MM.1S (cell line): Measurements from ENCODE around the gene TRPM8.

ENCODE experiments used
- EZH2 ChIP-seq: fragments of 300-600 bp; sonication (generic); optimal IDR thresholded peaks from 2 replicates; pipeline ENCODE3; 2017; ENCODE audit warnings: low read depth, mild to moderate bottlenecking, antibody characterized with exemption, low read length, mixed read lengths
- TF ChIP-seq, protein P1 (sequence below): fragments of 300-600 bp; sonication (generic); IDR thresholded peaks from 2 replicates; pipeline ENCODE4 v1.5.1; 2016; ENCODE audit warnings: antibody characterized with exemption, low read length, mixed read lengths

- TF ChIP-seq, protein P1, sequence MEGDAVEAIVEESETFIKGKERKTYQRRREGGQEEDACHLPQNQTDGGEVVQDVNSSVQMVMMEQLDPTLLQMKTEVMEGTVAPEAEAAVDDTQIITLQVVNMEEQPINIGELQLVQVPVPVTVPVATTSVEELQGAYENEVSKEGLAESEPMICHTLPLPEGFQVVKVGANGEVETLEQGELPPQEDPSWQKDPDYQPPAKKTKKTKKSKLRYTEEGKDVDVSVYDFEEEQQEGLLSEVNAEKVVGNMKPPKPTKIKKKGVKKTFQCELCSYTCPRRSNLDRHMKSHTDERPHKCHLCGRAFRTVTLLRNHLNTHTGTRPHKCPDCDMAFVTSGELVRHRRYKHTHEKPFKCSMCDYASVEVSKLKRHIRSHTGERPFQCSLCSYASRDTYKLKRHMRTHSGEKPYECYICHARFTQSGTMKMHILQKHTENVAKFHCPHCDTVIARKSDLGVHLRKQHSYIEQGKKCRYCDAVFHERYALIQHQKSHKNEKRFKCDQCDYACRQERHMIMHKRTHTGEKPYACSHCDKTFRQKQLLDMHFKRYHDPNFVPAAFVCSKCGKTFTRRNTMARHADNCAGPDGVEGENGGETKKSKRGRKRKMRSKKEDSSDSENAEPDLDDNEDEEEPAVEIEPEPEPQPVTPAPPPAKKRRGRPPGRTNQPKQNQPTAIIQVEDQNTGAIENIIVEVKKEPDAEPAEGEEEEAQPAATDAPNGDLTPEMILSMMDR, result no peak
- TF ChIP-seq EZH2, result no peak
These were observed 76.3 kb downstream of the TRPM8 start for GRCh38 chr2:233993461-233993860.
